HG02763 (cell line): ENCODE results near the gene XRN1.
"Not testable (repeated sequence)": the region's sequence is repeated elsewhere in the genome, so short reads cannot be mapped to it uniquely, and the experiment has no call there.

Experiments used
- ATAC-seq: cut with Tn5 transposase; IDR thresholded peaks from one replicate; pipeline ENCODE4 v1.9.1; 2021; ENCODE audit warnings: mild to moderate bottlenecking, moderate library complexity; ENCODE audit not compliant: unreplicated experiment

The XRN1 gene

GRCh38 chr3:142337994-142338393, 109.8 kb downstream of the XRN1 start:
- ATAC-seq, result no peak

- no peak for ATAC-seq
Measured at GRCh38 chr3:142332390-142332789, 115.4 kb downstream of the XRN1 start.

- not testable (repeated sequence) for ATAC-seq
Measured at GRCh38 chr3:142324275-142324953, 123.4 kb downstream of the XRN1 start.

GRCh38 chr3:142319912-142320311, 127.9 kb downstream of the XRN1 start:
- ATAC-seq, result no peak

- ATAC-seq, result no peak
Measured at GRCh38 chr3:142319094-142319493, 128.7 kb downstream of the XRN1 start.

GRCh38 chr3:142318331-142318730, 129.5 kb downstream of the XRN1 start:
- ATAC-seq, result no peak

GRCh38 chr3:142315978-142316388, 131.9 kb downstream of the XRN1 start:
- not testable (repeated sequence) for ATAC-seq

- no peak for ATAC-seq
Measured at GRCh38 chr3:142315083-142315482, 132.8 kb downstream of the XRN1 start.

GRCh38 chr3:142310439-142310838, 137.4 kb downstream of the XRN1 start:
- no peak for ATAC-seq

- ATAC-seq, result not testable (repeated sequence)
Measured at GRCh38 chr3:142302847-142303246, 145.0 kb downstream of the XRN1 start.

GRCh38 chr3:142298626-142299025, 149.2 kb downstream of the XRN1 start:
- no peak for ATAC-seq

- ATAC-seq, result no peak
Measured at GRCh38 chr3:142296507-142296906, 151.3 kb downstream of the XRN1 start.

- ATAC-seq, result no peak
Measured at GRCh38 chr3:142287866-142288638, 159.8 kb downstream of the XRN1 start.

GRCh38 chr3:142285083-142285517, 162.7 kb downstream of the XRN1 start:
- ATAC-seq, result no peak

- ATAC-seq, result no peak
Measured at GRCh38 chr3:142282503-142282902, 165.3 kb downstream of the XRN1 start.

- ATAC-seq, result no peak
Measured at GRCh38 chr3:142281474-142281873, 166.4 kb downstream of the XRN1 start.

GRCh38 chr3:142279965-142280590, 167.8 kb downstream of the XRN1 start:
- no peak for ATAC-seq

GRCh38 chr3:142278451-142278850, 169.4 kb downstream of the XRN1 start:
- no peak for ATAC-seq

- ATAC-seq, result no peak
Measured at GRCh38 chr3:142276781-142277180, 171.1 kb downstream of the XRN1 start.

GRCh38 chr3:142275856-142276255, 172.0 kb downstream of the XRN1 start:
- ATAC-seq, result no peak

- ATAC-seq, result no peak
Measured at GRCh38 chr3:142274908-142275307, 172.9 kb downstream of the XRN1 start.

- ATAC-seq, result no peak
Measured at GRCh38 chr3:142273501-142273900, 174.3 kb downstream of the XRN1 start.
